PFSK-1 (cell line): Measurements from ENCODE around the gene ETS2.

Experiments
- FOXP2 ChIP-seq: optimal IDR thresholded peaks from 2 replicates; pipeline ENCODE3; 2011; ENCODE audit warnings: borderline replicate concordance, control low read depth, inconsistent platforms; ENCODE audit not compliant: insufficient read depth; ENCODE audit errors: extremely low read length, extremely low read depth
- POLR2AphosphoS5 ChIP-seq: IDR thresholded peaks from 2 replicates; pipeline ENCODE4 v1.6.1; 2012; ENCODE audit warnings: low read depth, mild to moderate bottlenecking, control low read depth, low read length, moderate library complexity
- REST ChIP-seq, 2 experiments: IDR thresholded peaks; 2 replicates each; pipeline versions ENCODE4 v1.6.1 to v1.8.0; 2011 to 2012; ENCODE audit warnings: low read depth in 2 of 2, low read length in 2 of 2, control low read depth in 1 of 2, inconsistent platforms in 1 of 2, mild to moderate bottlenecking in 1 of 2, moderate library complexity in 1 of 2; ENCODE audit not compliant: insufficient read depth in 1 of 2
- SIN3A ChIP-seq: IDR thresholded peaks from 2 replicates; pipeline ENCODE4 v1.6.1; 2012; ENCODE audit warnings: mild to moderate bottlenecking, low read length, moderate library complexity, borderline replicate concordance; ENCODE audit not compliant: insufficient read depth
- TAF1 ChIP-seq: IDR thresholded peaks from 2 replicates; pipeline ENCODE4 v1.6.1; 2012; ENCODE audit warnings: low read length, control low read depth, borderline replicate concordance; ENCODE audit not compliant: insufficient read depth

ETS2 gene

GRCh38 chr21:38869196-38869595 is 63.5 kb downstream of the ETS2 start:
- TF ChIP-seq POLR2AphosphoS5 (no peak), REST (IDR thresholded peaks at IDR 0.05; ENCODE audit: insufficient read depth in 1 of 2, low read depth in 2 of 2, low read length in 2 of 2) (no peak), SIN3A (no peak), TAF1 (no peak), FOXP2 (no peak)

GRCh38 chr21:38869946-38870345 is 64.2 kb downstream of the ETS2 start:
- TF ChIP-seq FOXP2: no peak
- no peak for TF ChIP-seq TAF1
- TF ChIP-seq SIN3A: no peak
- no peak for TF ChIP-seq POLR2AphosphoS5
- no peak for TF ChIP-seq REST (IDR thresholded peaks at IDR 0.05; ENCODE audit: insufficient read depth in 1 of 2, low read depth in 2 of 2, low read length in 2 of 2)
